ENCODE data around the gene ALX4. TPM values are rescaled to one million over a fixed set of nuclear protein-coding genes. Genes with fewer than 3 reads are reported as not detected.

Gene ALX4
- total and polyA plus RNA-seq, 9 of the 15 experiments (the other 6 are each of a cell fraction or from before 2014, with no cell fraction given): 0.07 to 1.2 (median 0.33) TPM

GRCh38 chr11:44213148-44213547, 96.8 kb downstream of the ALX4 start:
- H3K9me3 ChIP-seq (replicated peaks; ENCODE audit: control insufficient read depth, insufficient read depth, low read depth, low read length): no peaks in the 10 kb centered on the region
- FAIRE-seq: no peak
- no peak overlapping the region for H3K9ac ChIP-seq (ENCODE audit: insufficient read depth in 1 of 2, low read depth in 2 of 2, low read length in 2 of 2)
- no peaks in the 10 kb centered on the region for H3K79me2 ChIP-seq (ENCODE audit: control insufficient read depth, insufficient read depth, low read length)
- no peak overlapping the region for H3K27ac ChIP-seq (ENCODE audit: extremely low read depth, low read depth, low read length)
- 57% methylated on average over 1 of the region's 1 CpG for WGBS (ENCODE audit: insufficient coverage, low coverage, missing lambda C conversion rate)
- ChIA-PET POLR2A (interaction anchor here (0.5 kb wide), 1 partner anchor 531 kb away, joined by 3 read pairs; no protein-coding TSS in a partner anchor), CTCF (ENCODE audit: low intra/inter-chr PET ratio) (no interaction called here)
- intact Hi-C loops (cut with micrococcal nuclease): no loop called here
- no peaks in the 10 kb centered on the region for H3K9me1 ChIP-seq (ENCODE audit: control insufficient read depth, insufficient read depth, low read length)
- H2AFZ ChIP-seq (ENCODE audit: low read depth, low read length): no peak overlapping the region
- no peak overlapping the region for H3K4me2 ChIP-seq (ENCODE audit: insufficient read depth, low read length)
- in situ Hi-C loops (cut with MboI): no loop called here
- H3K4me3 ChIP-seq: no peak overlapping the region
- no peak for DNase-seq (ENCODE audit: extremely low read depth in 1 of 4, low spot score in 3 of 4)
- no peaks in the 10 kb centered on the region for H4K20me1 ChIP-seq (replicated peaks; ENCODE audit: control insufficient read depth, insufficient read depth, low read length)
- no TSS peak for BruUV-seq (replicated peaks)
- peaks cover 9% of the 10 kb centered on the region; the same call in 2 of the 3 replicates for H3K36me3 ChIP-seq (ENCODE audit: control insufficient read depth, insufficient read depth, low read length)
- no peaks in the 10 kb centered on the region for H3K27me3 ChIP-seq (ENCODE audit: control insufficient read depth in 2 of 2, insufficient read depth in 2 of 2, low read length in 2 of 2)
- ATAC-seq: no peak
- no peaks in the 10 kb centered on the region; a peak in 2 of 5 replicates for H3K4me1 ChIP-seq (replicated peaks in 1 of 2; ENCODE audit: control insufficient read depth in 2 of 2, insufficient read depth in 2 of 2, low read length in 2 of 2)
- no peak for TF ChIP-seq FOXM1 (IDR thresholded peaks at IDR 0.05; ENCODE audit: low read depth)
- no peak for TF ChIP-seq FOXM1 (CRISPR knock-in tag; IDR thresholded peaks at IDR 0.05; ENCODE audit: low read depth)
- TF ChIP-seq FOXJ2 (tag; IDR thresholded peaks at IDR 0.05): no peak
- TF ChIP-seq EZH2 (IDR thresholded peaks at IDR 0.05; ENCODE audit: borderline replicate concordance, low read depth, low read length): no peak
- TF ChIP-seq ZBTB34 (CRISPR knock-in tag; IDR thresholded peaks at IDR 0.05): no peak
- TF ChIP-seq PRMT5 (CRISPR knock-in tag; IDR thresholded peaks at IDR 0.05): no peak
- TF ChIP-seq ELK3 (CRISPR knock-in tag; IDR thresholded peaks at IDR 0.05): no peak
- TF ChIP-seq KAT8 (IDR thresholded peaks at IDR 0.05; ENCODE audit: low read depth): no peak
- no peak for TF ChIP-seq PHTF2 (CRISPR knock-in tag; IDR thresholded peaks at IDR 0.05)
- TF ChIP-seq HMBOX1 (IDR thresholded peaks at IDR 0.05): no peak
- no peak for TF ChIP-seq SRSF1 (IDR thresholded peaks at IDR 0.05; ENCODE audit: low read depth, low read length)
- TF ChIP-seq SMC3 (conservative IDR thresholded peaks at IDR 0.05; ENCODE audit: insufficient read depth, low read depth, low read length): no peak
- no peak for TF ChIP-seq NFE2 (IDR thresholded peaks at IDR 0.05; ENCODE audit: low read depth)
- no peak for TF ChIP-seq ZFP91 (CRISPR knock-in tag; IDR thresholded peaks at IDR 0.05)
- no peak for TF ChIP-seq TSHZ1 (CRISPR knock-in tag; IDR thresholded peaks at IDR 0.05)
- no peak for TF ChIP-seq ZC3H11A (IDR thresholded peaks at IDR 0.05; ENCODE audit: low read depth, low read length)
